A673 (cell line): Measurements from ENCODE around the gene ING4. TPM values are rescaled to one million over a fixed set of nuclear protein-coding genes. Genes with fewer than 3 reads are reported as not detected.

Source experiments
- BruUV-seq: library from RNA; stranded (reverse); fragments of 400-500 nt; replicated peaks from 2 replicates; lab custom pipeline; 2021; lab: Mats Ljungman, UMichigan
- CTCF ChIA-PET: fragments of 300-600 bp; sonication (Branson Sonifier 250); formaldehyde crosslinking; loops from one replicate; lab custom pipeline; 2022; ENCODE audit warnings: antibody characterized with exemption; lab: Charles Lee
- POLR2A ChIA-PET: fragments of 300-600 bp; sonication (Branson Sonifier 250); formaldehyde crosslinking; loops from one replicate; lab custom pipeline; 2022; ENCODE audit warnings: antibody characterized with exemption; ENCODE audit not compliant: low non-redundant PET; lab: Charles Lee
- DNase-seq: peaks from one replicate; pipeline ENCODE4 v3.0.0-alpha.2; 2015; ENCODE audit warnings: low spot score
- H3K27ac ChIP-seq: fragments of 200-600 bp; sonication (generic); 2 replicates; pipeline ENCODE4 v1.5.1; 2016; ENCODE audit warnings: mixed run types, low read depth, mild to moderate bottlenecking, mixed read lengths, antibody characterized with exemption, low read length; ENCODE audit not compliant: poor library complexity, severe bottlenecking
- H3K27me3 ChIP-seq: fragments of 200-600 bp; sonication (generic); replicated peaks from 2 replicates; pipeline ENCODE4 v1.6.1; 2017; ENCODE audit warnings: mixed run types, low read depth, mild to moderate bottlenecking, mixed read lengths, antibody characterized with exemption, low read length; ENCODE audit not compliant: insufficient read depth, poor library complexity
- H3K36me3 ChIP-seq: fragments of 200-600 bp; sonication (generic); 2 replicates; pipeline ENCODE4 v1.6.1; 2016; ENCODE audit warnings: mixed run types, mild to moderate bottlenecking, mixed read lengths, antibody characterized with exemption, low read length; ENCODE audit not compliant: insufficient read depth, poor library complexity, severe bottlenecking
- H3K4me1 ChIP-seq: fragments of 200-600 bp; sonication (generic); 2 replicates; pipeline ENCODE4 v1.6.1; 2017; ENCODE audit warnings: mixed run types, mild to moderate bottlenecking, mixed read lengths, antibody characterized with exemption, low read length; ENCODE audit not compliant: insufficient read depth, poor library complexity, severe bottlenecking
- H3K4me3 ChIP-seq: fragments of 200-600 bp; sonication (generic); 2 replicates; pipeline ENCODE4 v1.5.1; 2016; ENCODE audit warnings: low read depth, mixed run types, mild to moderate bottlenecking, mixed read lengths, low read length; ENCODE audit not compliant: poor library complexity, severe bottlenecking
- H3K9me3 ChIP-seq: fragments of 200-600 bp; sonication (generic); 2 replicates; pipeline ENCODE4 v1.6.1; 2016; ENCODE audit warnings: mixed run types, low read depth, mild to moderate bottlenecking, mixed read lengths, antibody characterized with exemption, low read length; ENCODE audit not compliant: poor library complexity, severe bottlenecking
- EZH2 ChIP-seq: fragments of 200-600 bp; sonication (generic); IDR thresholded peaks from 2 replicates; pipeline ENCODE4 v1.6.1; 2017; ENCODE audit warnings: borderline replicate concordance, low read depth, mild to moderate bottlenecking, mixed read lengths, antibody characterized with exemption, low read length; ENCODE audit not compliant: poor library complexity, severe bottlenecking
- intact Hi-C: fragments of 100-400 bp; cut with micrococcal nuclease; formaldehyde crosslinking; loops from one replicate; pipeline ENCODE4 v1.10.0; 2022; ENCODE audit not compliant: unreplicated experiment
- total RNA-seq: library from RNA; stranded (reverse); gene quantifications from 2 replicates; pipeline ENCODE4 v1.2.3, GENCODE V29; 2021
- TF ChIP-seq, protein P1 (sequence below): fragments of 300-800, 200-600 bp; sonication (generic); conservative IDR thresholded peaks from 2 replicates; pipeline ENCODE4 v1.5.1; 2017; ENCODE audit warnings: low read depth, mild to moderate bottlenecking, antibody characterized with exemption, low read length, moderate library complexity, mixed read lengths

The ING4 gene
- total RNA-seq, 1 experiment from 2014 or later: 21.4 TPM

DNA sequence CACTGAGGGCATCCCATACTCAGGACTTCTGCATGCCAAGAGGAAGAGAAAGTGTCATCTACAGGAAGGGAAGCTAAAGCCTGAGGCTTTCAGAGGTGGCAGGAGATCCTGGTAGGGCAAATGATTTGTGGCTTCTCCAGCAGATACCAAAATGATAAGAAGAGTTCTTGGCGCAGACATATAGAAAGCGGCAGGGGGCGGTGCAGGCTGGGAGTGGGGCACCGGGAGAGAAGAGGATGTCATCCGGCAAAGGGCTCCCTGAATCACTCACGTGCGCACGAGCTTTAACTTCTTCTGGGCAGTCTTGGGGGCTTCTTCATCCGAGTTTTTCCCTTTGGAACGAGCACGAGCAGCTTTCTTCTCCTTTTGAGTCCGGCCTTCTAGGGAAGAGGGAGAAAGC is 10.5 kb downstream of the ING4 start:
- no peak for TF ChIP-seq EZH2
- TF ChIP-seq, protein P1, sequence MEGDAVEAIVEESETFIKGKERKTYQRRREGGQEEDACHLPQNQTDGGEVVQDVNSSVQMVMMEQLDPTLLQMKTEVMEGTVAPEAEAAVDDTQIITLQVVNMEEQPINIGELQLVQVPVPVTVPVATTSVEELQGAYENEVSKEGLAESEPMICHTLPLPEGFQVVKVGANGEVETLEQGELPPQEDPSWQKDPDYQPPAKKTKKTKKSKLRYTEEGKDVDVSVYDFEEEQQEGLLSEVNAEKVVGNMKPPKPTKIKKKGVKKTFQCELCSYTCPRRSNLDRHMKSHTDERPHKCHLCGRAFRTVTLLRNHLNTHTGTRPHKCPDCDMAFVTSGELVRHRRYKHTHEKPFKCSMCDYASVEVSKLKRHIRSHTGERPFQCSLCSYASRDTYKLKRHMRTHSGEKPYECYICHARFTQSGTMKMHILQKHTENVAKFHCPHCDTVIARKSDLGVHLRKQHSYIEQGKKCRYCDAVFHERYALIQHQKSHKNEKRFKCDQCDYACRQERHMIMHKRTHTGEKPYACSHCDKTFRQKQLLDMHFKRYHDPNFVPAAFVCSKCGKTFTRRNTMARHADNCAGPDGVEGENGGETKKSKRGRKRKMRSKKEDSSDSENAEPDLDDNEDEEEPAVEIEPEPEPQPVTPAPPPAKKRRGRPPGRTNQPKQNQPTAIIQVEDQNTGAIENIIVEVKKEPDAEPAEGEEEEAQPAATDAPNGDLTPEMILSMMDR: no peak
- no peaks in the 10 kb centered on the region for H3K4me1 ChIP-seq
- H3K36me3 ChIP-seq: peaks cover 31% of the 10 kb centered on the region
- no TSS peak for BruUV-seq
- H3K4me3 ChIP-seq: no peak overlapping the region
- no peaks in the 10 kb centered on the region for H3K27me3 ChIP-seq
- H3K9me3 ChIP-seq: no peaks in the 10 kb centered on the region
- intact Hi-C loops: no loop called here
- no peak for DNase-seq
- ChIA-PET POLR2A (interaction anchor here (0.6 kb wide), 1 partner anchor 12 kb away, joined by 10 read pairs; no protein-coding TSS in a partner anchor), CTCF (no interaction called here)
- no peak overlapping the region for H3K27ac ChIP-seq

DNA sequence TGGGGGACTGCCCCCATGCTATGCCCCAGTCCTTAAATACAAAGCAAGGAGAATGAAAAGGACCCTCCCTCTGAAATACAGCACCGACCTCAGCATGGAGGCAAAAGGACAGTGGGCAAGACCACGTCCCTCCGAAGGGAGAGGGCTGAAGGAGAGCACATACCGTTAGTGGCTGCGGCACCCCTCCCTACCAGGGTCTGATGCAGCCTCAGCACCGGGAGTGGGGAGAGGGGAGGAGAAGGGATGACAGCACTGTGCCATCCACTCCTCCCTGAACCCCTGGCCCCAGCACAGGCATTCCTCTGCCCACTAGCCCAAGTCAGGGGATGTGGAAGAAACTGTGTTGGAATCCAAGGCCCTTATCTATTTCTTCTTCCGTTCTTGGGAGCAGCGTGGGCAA is 12.1 kb downstream of the ING4 start:
- no TSS peak for BruUV-seq
- peaks cover 24% of the 10 kb centered on the region for H3K36me3 ChIP-seq
- intact Hi-C loops: no loop called here
- TF ChIP-seq, protein P1: no peak
- TF ChIP-seq EZH2: no peak
- no peaks in the 10 kb centered on the region for H3K27me3 ChIP-seq
- CTCF ChIA-PET: no interaction called here
- no peak for DNase-seq
- POLR2A ChIA-PET: no interaction called here
- H3K9me3 ChIP-seq: no peaks in the 10 kb centered on the region
- H3K4me3 ChIP-seq: no peak overlapping the region
- H3K27ac ChIP-seq: no peak overlapping the region
- peaks cover 3% of the 10 kb centered on the region for H3K4me1 ChIP-seq

DNA sequence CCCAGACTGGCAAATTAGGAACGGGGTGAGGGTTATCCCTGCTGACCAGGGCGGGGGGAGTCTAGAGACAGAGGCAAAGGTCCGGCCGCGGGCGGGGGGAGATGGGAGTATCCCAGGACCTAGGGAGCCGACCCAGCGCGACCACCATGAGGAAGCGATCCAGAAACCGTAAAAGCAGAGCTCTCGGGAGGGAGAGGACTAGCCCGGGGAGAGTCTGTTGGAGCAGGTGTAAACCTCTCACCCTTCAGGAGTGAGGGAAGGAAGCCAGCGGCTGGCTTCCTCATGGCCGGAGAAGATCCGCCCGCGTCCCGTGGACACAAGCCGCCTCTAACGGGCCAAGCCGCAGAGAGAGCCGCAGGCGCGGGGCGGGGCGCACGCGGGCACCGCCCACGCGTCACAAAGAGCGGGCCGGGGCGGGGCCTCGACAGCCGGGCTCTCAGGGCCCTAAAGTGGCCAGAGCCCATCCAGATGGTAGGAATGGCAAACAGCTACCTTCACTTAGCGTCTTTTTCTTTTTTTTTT is 15.8 kb downstream of the ING4 start, which contains the start of gene ACRBP:
ACRBP (minus strand) TSS at position 350 of the 522 bp plus-strand sequence; CDS start at position 284, 66 bp downstream.
- TF ChIP-seq, protein P1: no peak
- no peak for TF ChIP-seq EZH2
- H3K9me3 ChIP-seq: no peaks in the 10 kb centered on the region
- H3K4me3 ChIP-seq: peak within 1 kb of the TSS; percentile 51
- DNase-seq: peak; percentile 82
- H3K4me1 ChIP-seq: peaks cover 3% of the 10 kb centered on the region
- ChIA-PET POLR2A (no interaction called here), CTCF (no interaction called here)
- H3K27me3 ChIP-seq: no peaks in the 10 kb centered on the region
- no TSS peak for BruUV-seq
- intact Hi-C loops: no loop called here
- peaks cover 9% of the 10 kb centered on the region for H3K36me3 ChIP-seq
- H3K27ac ChIP-seq: peak within 1 kb of the TSS; percentile 63
